HG03108 (cell line): Measurements from ENCODE around the gene QSER1.
"Not testable (repeated sequence)": the region's sequence is repeated elsewhere in the genome, so short reads cannot be mapped to it uniquely, and the experiment has no call there.

ENCODE experiments used
- ATAC-seq: cut with Tn5 transposase; IDR thresholded peaks from one replicate; pipeline ENCODE4 v1.9.1; 2021; ENCODE audit warnings: moderate library complexity; ENCODE audit not compliant: unreplicated experiment

QSER1 gene

GRCh38 chr11:32892355-32893092, at the start of gene QSER1:
Gene QSER1 (plus strand): TSS chr11:32892811. CDS start chr11:32893126, 315 bp downstream.
- peak; percentile 61 for ATAC-seq

GRCh38 chr11:32843544-32843943, 49.1 kb upstream of the QSER1 start:
- no peak for ATAC-seq

- no peak for ATAC-seq
Measured at GRCh38 chr11:32847511-32847910, 45.1 kb upstream of the QSER1 start.

GRCh38 chr11:32849761-32850160, 42.9 kb upstream of the QSER1 start:
- ATAC-seq, result no peak

GRCh38 chr11:32851251-32851650, 41.4 kb upstream of the QSER1 start:
- no peak for ATAC-seq

- ATAC-seq, result no peak
Measured at GRCh38 chr11:32852207-32852606, 40.4 kb upstream of the QSER1 start.

GRCh38 chr11:32855601-32856000, 37.0 kb upstream of the QSER1 start:
- no peak for ATAC-seq

- ATAC-seq, result no peak
Measured at GRCh38 chr11:32858731-32859130, 33.9 kb upstream of the QSER1 start.

- ATAC-seq, result no peak
Measured at GRCh38 chr11:32861850-32862577, 30.6 kb upstream of the QSER1 start.

GRCh38 chr11:32864555-32864954, 28.1 kb upstream of the QSER1 start:
- ATAC-seq, result no peak

- not testable (repeated sequence) for ATAC-seq
Measured at GRCh38 chr11:32868752-32869151, 23.9 kb upstream of the QSER1 start.

- no peak for ATAC-seq
Measured at GRCh38 chr11:32870676-32871075, 21.9 kb upstream of the QSER1 start.

- ATAC-seq, result no peak
Measured at GRCh38 chr11:32874132-32874531, 18.5 kb upstream of the QSER1 start.

GRCh38 chr11:32881286-32881685, 11.3 kb upstream of the QSER1 start:
- ATAC-seq, result no peak

- ATAC-seq, result no peak
Measured at GRCh38 chr11:32883421-32883820, 9.2 kb upstream of the QSER1 start.

GRCh38 chr11:32884023-32884422, 8.6 kb upstream of the QSER1 start:
- no peak for ATAC-seq

- no peak for ATAC-seq
Measured at GRCh38 chr11:32884770-32885384, 7.7 kb upstream of the QSER1 start.

- no peak for ATAC-seq
Measured at GRCh38 chr11:32885556-32885955, 7.1 kb upstream of the QSER1 start.

- no peak for ATAC-seq
Measured at GRCh38 chr11:32886180-32886579, 6.4 kb upstream of the QSER1 start.

- ATAC-seq, result not testable (repeated sequence)
Measured at GRCh38 chr11:32887707-32888383, 4.8 kb upstream of the QSER1 start.

- not testable (repeated sequence) for ATAC-seq
Measured at GRCh38 chr11:32888384-32888710, 4.3 kb upstream of the QSER1 start.
